GM21786 (cell line): ENCODE data around the gene ENOX2.
"Not testable (repeated sequence)": the region's sequence is repeated elsewhere in the genome, so short reads cannot be mapped to it uniquely, and the experiment has no call there.

ENCODE experiments used
- ATAC-seq: cut with Tn5 transposase; IDR thresholded peaks from one replicate; pipeline ENCODE4 v1.9.1; 2021; ENCODE audit not compliant: unreplicated experiment

The ENOX2 gene

DNA sequence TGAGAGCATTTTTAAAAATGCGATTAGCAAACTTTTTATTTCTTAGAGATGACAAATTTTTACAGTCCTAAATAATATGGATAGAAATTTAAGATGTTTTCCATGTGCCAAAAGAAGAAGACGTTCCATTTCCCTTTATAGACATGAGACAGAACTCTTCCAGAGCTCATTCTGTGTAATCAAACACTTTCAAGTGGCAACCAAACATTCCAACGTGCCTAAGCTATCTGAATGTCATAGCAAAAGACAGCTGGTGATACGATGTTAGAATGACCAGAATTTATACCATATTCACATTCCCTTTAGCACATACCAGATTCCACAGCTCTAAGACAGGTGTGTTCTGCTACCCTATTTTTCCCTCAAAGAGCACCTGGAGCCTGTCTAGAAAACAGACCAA is 133.2 kb downstream of the ENOX2 start:
- no peak for ATAC-seq

DNA sequence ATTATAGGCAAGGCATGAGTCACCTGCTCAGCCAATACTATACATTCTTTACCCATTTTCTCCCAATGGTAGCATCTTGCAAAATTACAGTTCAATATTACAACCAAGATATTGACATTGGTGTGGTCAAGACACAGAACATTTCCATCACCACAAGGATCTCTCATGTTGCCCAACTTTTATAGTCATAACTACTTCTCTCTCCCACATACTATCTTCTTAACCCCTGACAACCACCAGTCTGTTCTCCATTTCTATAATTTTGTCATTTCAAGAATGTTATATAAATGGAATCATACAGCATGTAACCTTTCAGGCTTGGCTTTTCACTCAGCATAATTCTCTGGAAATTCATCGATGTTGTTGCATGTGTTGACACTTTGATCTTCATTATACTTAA is 144.9 kb downstream of the ENOX2 start:
- ATAC-seq: no peak

DNA sequence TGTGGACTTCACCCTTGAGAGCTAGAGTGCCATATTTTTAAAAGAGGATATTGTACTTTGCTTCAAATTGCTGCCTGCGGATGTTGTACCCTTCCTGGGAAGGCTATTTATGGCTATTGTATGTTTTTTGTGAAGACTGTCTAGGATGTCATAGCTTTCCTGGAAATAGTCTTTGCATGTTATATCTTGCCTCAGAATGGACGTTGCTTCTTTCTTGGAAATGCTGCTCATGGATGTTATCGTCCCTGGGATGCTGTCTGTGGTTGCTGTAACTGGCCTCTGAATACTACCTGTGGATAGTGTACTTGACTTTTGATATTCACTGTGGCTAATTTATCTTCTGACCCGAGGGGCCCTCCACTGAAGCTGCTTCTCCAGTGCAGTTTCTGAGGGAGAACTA is 146.8 kb downstream of the ENOX2 start:
- ATAC-seq: no peak

DNA sequence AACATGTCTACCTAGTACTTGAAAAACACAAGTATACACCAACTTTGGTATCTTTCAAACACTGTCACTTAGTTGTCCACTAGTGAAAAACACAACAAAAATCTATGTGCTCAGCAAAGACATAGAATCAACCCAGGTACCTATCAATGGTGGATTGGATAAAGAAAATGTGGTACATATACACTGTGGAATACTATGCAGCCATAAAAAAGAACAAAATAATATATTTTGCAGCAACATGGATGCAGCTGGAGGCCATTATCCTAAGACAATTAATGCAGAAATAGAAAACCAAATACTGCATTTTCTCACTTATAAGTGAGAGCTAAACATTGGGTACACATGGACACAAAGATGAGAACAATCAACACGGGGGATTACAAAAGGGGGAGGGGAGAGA is 148.7 kb downstream of the ENOX2 start:
- ATAC-seq: no peak

DNA sequence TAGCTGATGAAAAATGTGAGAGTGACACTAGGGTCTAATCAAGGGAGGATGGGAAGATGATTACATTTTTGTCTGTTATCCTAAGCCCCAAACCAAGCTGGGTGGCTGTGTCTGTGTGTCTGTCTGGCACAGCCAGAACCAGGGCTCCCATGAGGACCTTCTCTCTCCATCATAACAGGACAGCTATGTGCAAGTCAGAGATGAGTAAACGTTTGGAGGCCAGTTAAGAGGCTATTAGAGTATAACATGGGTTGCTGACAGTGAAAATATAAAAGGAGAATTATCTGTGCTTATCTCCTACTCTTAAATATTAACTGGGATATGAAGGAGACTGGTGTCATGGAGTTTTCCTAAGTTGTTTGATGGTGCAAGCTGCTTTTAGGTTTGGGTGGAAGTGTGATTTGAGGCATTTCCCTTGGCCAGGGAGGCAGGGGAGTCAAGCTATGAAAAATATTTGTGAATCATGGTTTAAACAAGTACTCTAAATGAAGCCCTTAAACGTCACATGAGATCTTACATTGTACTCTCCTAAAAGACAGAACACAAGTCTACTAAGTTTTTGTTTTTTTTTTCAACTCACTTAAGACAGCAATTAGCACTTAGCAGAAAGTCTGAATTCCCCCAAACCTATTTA is 156.2 kb downstream of the ENOX2 start:
- ATAC-seq: no peak

DNA sequence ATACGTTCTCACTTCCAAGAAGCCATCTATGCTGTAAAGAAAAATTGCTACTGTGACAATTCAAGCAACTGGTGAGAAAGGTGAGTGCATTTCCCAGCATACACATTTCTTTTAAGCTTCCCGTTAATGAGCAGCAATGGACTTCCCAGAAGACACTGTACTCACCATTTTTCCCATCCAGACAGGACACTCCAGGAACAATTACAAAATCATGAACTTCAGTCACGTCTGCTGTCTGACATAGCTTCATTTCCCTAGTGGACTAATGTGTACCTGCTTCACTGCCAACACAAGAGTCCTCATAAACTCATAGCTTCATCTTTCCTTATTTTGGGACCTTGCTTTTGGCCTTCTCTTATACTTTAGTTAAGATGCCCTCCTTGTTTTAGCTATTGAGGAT is 156.9 kb downstream of the ENOX2 start:
- ATAC-seq: no peak

DNA sequence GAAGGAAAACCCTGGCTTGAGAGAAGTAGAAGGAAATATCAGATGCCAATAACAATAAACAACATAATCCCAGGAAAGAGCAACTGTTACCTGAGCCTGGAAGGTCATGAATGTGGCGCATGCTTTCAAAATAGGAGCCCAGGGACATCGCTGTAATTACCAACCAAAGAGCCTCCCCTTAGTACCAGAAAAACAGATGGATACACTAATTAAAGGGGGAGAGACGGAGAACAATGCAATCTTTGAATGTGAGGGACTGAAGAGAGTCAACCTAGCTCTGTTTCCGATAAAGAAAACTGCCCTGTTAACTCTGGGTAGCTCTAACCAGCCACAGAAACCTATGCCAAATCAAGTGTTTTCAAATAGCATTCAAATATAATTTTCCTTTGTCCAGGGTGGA is 161.4 kb downstream of the ENOX2 start:
- no peak for ATAC-seq

DNA sequence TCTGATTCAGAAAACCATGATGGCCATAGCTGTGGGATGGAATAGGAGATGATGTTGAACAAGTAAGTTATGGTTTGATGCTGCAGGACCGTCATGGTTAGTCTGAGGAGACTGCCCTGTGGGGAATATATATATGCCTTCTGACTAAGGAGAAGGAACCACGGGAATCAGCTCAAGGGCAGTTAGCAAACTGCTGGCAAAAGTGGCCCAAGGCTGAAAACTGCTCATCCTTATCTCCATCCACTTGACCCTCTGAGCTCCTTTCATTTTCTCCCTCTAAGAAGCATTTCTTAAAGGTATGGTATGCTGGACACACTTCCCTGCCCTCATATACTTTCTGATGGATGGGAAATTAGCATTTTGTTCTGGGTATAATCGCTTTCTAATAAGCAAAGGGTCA is 161.9 kb downstream of the ENOX2 start:
- ATAC-seq: no peak

DNA sequence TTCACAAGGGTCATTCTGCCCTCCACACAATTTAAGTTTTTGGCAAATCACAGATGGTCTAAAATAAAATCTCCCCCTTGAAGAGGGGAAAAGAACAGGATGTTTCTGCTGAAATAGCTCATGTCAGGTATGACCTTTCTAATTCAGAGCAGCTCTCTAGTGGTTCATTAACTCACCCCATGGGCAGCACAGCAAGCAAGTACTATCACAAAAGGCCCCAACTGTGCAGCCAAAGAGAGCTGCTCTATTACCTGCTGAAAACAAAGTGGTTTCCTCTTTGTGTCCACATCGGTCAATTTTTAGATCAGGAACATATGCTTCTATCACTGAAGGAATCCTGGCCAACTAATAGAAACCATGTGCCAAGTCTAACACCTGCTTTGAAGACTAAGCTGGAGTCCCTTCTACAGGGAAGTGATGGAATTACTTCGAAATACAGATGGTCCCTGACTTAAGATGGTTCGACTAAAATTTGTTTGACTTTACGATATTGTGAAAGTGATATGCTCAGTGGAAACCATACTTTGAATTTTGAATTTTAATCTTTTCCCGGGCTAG is 164.3 kb downstream of the ENOX2 start:
- ATAC-seq: no peak

DNA sequence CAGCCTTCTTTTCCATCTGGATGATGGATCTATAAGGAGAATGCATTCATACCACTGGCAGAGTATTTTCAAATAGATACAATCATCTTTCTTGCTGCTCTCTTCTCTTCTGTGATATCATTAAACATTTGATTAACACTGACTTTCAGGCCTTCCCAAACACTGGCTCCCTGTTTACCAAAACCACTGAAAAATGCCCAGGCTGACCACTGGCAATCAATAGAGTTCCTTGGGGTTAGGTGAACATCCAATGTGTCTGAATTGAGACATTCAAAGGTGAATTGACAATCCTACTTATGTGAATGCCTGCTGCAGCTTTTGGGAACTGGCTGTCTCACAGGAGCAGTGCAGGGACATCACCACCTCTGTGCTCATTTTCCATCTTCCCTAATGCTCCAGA is 168.3 kb downstream of the ENOX2 start:
- ATAC-seq: no peak

DNA sequence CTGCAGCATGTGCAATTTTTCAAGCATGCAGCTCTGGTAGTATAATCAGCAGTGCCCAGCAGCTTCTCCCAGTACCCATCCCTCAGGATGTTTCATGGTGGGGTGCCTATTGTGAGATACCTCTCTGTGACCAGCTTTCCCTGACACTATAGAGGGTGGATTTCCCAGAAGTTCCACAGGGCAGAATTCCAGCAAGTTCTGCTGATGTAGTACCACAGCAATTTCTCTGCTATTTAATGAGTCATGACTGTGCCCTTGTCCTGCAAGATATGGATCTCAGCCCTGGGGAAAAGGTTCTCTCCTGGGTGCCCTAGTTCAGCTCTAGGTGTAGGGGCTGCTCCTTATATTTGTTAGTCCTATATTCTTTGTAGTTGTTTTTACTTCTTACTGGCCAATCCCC is 174.8 kb downstream of the ENOX2 start:
- ATAC-seq: no peak

DNA sequence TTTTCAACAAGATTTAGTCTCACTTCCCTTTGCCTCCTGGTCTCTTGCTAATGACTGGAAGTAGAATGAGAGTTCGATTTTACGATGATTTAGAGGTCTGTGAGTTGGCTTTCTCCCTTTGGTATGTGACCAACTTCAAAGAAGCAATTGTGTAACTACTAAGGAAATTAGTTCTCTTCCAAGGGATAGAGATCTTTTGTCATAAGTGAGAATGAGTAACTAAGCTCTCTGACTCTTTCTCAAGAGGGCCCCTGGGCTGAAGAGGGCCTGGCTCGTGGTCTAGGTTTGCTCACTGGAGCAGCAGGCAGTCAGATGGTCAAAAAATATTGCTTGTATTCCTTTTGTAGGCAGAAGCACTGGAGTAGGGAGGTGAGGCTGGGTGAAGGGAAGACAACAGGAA is 176.3 kb downstream of the ENOX2 start:
- no peak for ATAC-seq

DNA sequence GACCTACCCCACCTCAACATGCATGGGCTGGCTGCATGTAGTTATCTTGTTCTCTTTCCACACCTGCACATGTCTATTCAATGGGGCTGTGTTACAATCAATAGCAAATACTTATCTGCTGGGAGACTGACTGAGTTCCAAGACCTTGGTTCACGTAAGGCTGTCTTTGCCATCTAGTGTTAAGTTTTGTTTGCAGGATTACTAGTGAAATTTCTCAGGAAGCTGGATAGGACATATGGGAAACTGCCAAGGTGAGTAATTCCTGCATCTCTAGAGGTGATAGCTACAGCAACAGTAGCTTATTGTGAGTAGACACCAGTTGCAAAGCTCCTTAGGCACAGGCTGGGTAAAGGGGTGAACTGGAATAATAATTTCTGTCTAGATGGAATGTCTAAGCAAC is 177.5 kb downstream of the ENOX2 start:
- ATAC-seq: no peak

DNA sequence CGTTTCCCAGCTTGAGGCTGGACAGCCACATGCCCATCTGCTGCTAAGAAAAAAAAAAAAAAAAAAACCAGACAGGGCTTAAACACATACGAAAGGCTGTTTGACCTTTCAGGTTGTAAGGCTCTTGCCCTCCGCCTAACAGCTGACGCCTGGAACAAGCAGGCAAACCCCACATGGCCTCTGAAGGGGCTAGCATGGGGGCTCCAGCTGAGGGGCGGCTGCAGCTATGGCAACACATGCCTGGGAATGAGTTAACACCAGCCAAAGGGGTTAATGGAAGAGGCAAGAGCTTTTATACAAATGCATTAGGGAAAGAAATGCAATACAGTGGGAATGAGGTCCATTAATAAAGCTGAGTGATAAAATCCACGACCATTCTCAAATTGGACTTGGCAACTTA is 183.6 kb downstream of the ENOX2 start:
- ATAC-seq: no peak

DNA sequence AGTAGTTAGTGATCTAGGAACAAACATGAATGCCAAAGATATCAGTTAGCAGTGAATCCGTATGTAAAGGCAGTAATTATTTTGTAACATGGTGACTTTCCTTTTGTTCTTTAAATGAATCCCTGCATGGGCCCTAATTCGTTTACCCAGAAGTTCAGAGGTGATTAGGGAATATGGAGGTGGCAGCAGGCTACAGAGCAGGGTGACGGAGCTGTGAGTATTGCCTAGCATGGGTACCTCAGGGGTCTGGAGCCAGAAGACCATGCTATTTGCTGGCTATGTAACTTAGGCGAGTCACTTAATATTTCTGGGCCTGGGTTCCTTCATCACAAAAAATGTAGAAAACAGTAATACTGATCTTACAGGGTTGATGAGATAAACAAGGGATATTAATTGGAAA is 184.9 kb downstream of the ENOX2 start:
- ATAC-seq: no peak

DNA sequence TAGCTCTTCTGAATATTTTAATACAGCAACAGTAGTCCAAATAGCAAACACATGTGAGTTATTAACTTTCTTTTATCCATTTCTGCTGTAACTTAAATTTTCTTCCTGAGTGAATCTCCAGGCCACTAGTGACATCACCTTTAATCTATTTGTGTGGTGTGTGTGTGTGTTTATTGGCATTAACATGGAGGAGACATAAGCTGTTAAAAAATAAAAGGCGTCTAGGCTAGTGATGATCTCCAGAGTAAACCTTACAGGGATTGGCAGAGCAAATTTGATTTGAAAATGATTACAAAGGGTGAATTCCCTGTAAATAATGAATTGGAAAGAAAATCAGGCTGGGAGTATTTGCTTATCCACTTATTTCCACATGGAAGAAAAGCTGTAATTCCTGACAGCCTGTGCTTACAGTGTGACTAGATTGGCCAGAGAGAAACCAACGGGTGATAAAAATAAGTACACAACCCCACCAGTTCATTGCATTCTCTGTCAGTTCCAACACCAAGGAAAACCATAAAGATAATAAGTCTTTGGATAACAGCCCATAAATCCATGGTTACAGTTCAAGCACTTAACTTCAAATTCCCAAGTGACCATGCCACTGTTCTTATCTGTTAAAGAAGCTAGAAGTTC is 186.1 kb downstream of the ENOX2 start:
- ATAC-seq: no peak

DNA sequence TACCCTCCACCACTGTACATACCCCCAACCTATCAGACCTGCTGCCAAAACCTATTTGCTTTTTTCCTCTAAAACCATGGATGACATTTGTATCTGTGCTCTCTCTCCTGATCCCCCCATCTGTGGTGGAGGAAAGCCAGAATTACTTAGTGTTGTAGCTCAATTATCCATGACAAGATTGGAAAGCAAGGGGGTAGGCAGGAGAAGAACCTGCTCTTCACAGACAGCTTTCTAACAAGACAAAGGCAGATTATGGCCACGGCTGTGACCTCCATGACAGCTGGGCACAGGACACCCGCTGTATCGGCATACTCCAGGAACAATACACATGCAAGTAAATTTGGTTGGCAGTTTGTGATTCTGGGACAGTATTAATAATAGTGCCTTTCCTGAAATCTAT is 186.7 kb downstream of the ENOX2 start:
- ATAC-seq: no peak

DNA sequence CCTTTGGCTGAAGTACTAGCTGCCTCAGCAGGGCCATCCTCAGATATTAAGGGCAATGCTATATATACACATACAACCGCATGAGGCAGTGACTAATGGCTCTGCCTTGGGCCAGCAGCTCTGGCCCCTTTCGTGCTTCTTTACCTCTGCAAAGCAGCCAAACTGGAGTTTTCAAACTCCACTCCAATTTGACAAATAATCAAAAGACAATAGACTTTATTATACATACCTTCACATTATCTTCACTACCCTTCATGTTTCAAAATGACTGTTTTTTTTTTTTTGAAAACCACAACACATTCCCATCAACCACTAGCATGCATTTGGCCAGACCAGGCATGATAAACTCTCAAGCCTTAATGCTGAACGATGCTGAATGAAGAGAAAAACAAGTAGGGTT is 187.7 kb downstream of the ENOX2 start:
- no peak for ATAC-seq

DNA sequence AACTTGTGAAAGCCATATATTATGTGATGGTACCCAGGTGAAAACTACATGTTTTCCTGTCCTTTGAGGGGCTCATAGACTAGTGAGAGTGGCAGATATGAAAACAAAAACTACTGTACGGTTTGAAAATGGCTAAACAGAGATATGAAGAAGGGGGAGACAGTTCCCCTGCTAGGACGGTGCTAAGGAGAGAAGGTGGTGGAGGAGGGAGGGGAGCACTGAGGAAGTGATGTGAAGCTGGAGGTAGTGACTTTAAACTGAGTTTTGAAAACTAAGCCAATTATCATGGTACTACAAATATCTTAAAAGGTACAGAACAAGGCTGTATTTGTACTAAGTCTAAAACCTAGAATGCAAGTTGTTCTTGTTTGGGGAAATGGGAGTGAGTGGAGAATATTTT is 188.3 kb downstream of the ENOX2 start:
- no peak for ATAC-seq

DNA sequence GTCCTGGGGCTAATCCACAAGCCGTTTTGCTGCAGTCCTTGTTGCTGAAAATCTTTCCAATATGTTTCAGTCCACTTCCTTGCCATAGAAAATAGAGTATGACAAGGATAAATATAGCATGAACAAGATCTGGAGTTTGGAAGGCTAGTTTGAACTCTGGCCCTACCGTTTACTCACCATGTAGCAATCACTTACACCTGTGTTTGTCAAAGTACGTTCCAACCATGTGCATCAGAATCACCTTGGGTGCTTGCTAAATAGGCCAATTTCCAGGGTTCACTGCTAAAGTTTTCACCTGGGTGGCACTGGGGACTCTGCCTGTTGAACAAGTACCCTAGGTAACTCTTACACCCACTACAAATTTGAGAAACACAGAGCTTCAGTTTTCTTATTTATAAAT is 188.9 kb downstream of the ENOX2 start:
- no peak for ATAC-seq

DNA sequence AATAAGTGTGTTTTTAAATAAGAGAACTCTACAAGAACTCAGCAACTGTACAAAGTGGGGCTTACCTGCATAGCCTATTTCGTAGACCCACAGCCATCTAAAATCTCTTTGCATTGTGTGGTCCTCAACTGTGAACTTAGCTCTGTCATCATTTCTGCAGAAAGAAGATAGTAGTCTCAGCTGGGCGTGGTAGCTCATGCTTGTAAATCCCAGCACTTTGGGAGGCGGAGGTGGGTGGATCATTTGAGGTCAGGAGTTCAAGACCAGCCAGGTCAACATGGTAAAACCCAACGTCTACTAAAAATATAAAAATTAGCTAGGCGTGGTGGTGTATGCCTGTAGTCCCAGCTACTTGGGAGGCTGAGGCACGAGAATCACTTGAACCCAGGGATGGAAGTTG is 193.8 kb downstream of the ENOX2 start:
- ATAC-seq: not testable (repeated sequence)

DNA sequence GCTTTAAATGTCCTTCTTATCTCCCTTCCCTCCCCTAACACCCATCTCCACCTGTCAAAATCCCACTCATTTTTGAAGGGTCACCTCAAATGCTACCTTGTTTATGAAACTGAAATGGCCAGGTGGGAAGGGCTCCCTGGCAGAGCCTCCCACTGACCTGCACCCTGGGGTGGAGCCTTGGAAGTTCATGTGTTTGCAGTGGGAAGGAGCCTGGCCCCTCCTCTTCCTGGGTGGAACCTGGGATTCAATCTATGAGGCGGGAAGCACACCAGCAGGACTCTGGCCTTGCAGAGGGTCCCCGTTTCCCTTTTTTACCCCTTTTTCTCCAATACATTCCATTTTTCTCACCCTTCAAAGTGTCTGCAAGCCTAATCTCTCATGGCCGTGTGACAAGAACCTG is 197.4 kb downstream of the ENOX2 start:
- no peak for ATAC-seq
